Panc1 (cell line): ENCODE results near the gene AP3B1.

ENCODE experiments used
- CTCF ChIP-seq: fragments of 450-650 bp; IDR thresholded peaks from 2 replicates; pipeline ENCODE4 v1.5.1; 2017; ENCODE audit warnings: mild to moderate bottlenecking
- REST ChIP-seq, 2 experiments: IDR thresholded peaks; 2 replicates each; pipeline ENCODE4 v1.6.1; 2011 to 2012; ENCODE audit warnings: low read depth in 2 of 2, control low read depth in 1 of 2, low read length in 1 of 2, mild to moderate bottlenecking in 1 of 2, moderate library complexity in 1 of 2; ENCODE audit not compliant: insufficient read depth in 1 of 2

GRCh38 chr5:78132507-78132906 lies 162.0 kb downstream of the AP3B1 start:
- TF ChIP-seq CTCF (no peak), REST (IDR thresholded peaks at IDR 0.05; ENCODE audit: insufficient read depth in 1 of 2, low read depth in 2 of 2, low read length in 1 of 2) (no peak)
